Occipital lobe (tissue), 2 donors: ENCODE measurements around the gene GPRC5C. TPM values are rescaled to one million over a fixed set of nuclear protein-coding genes. Genes with fewer than 3 reads are reported as not detected.

Experiments
- DNase-seq: peaks from one replicate; lab custom pipeline; 2025; lab: John Stamatoyannopoulos, UW
- total RNA-seq: library from RNA; depleted of rRNA; stranded (reverse); fragments of >200 nt; gene quantifications from one replicate; pipeline ENCODE4 v1.2.3, GENCODE V29; 2014

Gene GPRC5C
- total RNA-seq, 1 donor from 2014 or later = 10.0 TPM

GRCh38 chr17:74407384-74407783, 24.5 kb upstream of the GPRC5C start:
- DNase-seq = no peak

GRCh38 chr17:74408262-74408661, 23.6 kb upstream of the GPRC5C start:
- DNase-seq = no peak

GRCh38 chr17:74408815-74409214, 23.1 kb upstream of the GPRC5C start:
- DNase-seq = no peak

DNA sequence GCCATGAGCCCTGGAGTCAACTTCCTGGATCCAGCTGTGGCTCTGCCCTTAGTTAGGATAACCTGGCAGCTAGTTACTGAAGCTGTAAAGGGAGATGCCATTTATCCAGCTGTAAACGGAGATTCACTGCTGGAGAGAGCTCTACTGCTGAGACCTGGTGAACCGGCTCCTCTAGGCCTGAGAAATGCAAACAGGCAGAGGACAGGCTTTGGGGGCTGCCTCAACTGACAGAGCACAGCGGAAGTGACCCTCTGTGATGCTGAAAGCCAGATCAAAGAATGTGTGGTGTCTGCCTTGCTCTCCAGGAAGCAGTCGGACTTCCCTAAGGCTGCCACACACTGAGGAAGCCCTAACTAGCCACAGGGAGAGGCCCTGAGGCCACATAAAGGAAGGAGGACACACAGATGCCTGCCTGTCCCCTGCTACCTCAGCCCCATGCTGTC, 21.9 kb upstream of the GPRC5C start:
- no peak for DNase-seq

DNA sequence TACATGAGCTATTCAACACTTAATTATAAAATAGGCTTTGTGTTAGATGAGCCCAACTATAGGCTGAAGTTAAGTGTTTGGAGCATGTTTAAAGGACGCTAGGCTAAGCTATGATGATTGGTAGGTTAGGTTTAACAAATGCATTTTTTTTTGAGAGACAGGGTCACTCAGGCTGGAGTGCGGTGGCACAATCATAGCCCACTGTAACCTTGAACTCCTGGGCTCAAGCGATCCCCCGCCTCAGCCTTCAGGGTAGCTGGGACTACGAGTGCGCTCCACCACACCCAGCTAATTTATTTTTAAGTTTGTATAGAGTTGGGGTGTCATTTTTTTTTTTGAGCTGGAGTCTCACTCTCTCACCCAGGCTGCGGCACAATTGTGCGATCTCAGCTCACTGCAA, 19.3 kb upstream of the GPRC5C start:
- no peak for DNase-seq

DNA sequence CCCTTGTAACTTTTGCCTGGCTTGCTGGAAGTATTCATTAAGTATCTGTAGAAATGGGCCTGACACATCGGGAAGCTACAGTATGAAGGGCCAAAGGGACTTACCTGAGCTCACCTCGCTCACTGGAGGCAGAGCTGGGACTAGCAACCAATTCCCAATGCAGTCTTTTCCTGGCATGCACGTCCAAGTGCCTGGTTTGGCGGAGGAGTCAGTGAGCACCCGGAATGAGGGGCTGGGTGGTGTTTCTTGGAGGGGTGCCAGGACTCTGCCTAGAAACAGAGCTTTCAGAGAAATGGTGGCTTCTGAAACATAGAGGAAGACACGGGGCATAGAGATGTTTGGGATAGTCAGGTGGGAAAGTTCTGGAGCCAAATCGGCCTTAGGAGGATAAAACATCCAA, 18.4 kb upstream of the GPRC5C start:
- no peak for DNase-seq

GRCh38 chr17:74414510-74414909, 17.4 kb upstream of the GPRC5C start:
- DNase-seq = no peak

- no peak for DNase-seq
Measured at GRCh38 chr17:74415608-74416396, 16.1 kb upstream of the GPRC5C start.

GRCh38 chr17:74417178-74418045, 14.5 kb upstream of the GPRC5C start:
- no peak for DNase-seq

DNA sequence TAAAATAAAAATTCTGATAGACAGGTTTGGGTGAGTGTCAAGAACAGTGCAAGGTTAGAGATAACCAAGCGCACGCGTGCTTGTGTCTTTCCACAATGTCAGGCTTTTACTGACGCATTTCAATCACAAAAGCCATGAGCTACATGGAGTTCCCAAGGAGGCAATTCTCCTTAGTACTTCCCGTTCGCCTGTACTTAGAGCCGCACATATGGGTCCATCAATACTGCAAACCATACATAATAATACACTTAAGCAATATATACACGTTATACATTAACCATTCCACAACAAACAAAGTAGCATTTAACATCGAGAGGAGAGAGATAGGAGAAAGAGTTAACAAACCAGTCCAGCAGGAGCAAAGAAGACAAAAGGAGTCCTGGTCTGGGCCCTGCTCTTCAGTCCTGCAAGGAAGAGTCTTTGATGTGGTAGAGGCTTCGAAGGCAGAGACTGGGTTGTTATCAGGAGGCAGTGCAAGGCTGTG, 11.9 kb upstream of the GPRC5C start:
- DNase-seq = no peak

DNA sequence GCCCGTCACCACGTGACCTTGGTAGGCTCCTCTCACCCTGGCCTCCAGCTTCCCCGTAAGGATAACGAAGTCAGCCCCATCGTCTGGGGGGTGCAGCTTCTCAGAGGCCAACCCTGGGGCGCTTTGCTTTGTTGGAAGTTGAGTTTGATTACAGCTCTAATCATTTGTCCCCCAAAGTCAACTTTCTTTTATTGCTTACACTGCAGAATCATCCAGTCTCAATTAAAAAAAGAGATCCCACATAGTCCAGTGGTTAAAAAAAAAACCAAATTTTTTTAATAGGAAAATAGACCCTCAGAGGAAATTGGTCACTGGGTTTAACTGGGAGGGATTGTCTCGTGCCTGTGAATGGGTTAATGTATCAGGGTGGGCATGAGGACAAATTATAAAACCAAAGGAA, 7.8 kb upstream of the GPRC5C start:
- DNase-seq = no peak

DNA sequence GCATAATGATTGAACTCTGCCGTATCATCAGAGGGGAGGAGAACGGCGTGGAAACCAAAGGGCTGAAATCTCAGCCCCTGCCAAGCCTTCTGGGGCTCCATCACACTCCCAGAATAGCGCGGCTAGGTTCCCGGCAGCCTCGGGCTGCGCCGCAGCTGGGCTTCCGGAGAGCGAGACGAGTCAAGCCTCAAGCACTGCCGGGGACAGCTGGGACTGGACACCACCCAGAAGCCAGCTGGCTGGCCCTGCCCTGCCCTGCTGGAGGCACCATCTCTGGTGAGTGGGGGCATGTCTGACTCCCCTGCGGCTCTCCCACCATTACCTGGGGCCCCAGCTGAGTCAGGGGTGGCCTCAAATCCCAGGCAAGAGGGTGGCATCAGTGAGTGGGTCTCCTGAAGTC, 7.2 kb upstream of the GPRC5C start:
- DNase-seq = no peak

DNA sequence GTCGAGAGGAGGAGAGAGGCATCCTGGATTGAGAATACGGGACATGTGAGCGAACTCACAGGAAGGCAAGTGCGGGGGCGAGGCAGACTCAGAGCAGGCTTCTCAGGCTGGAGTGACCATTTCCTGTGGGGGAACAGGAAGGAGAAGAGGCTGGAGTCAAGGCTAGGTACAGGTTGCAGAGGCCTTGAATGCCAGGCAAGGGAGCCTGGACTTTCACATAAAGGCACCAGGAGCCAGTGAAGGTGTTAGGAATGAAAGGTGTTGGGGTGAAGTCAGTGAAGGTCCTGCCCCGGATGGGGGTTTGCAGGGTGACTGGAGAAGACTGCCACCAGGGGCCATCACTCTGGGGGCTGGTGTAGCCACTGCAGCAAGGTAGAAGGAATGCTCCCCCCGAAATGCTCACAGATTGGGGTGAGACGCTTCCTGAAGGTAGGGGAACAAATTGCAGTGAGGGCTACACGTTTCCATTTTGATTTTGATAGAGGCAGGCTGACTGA, 5.3 kb upstream of the GPRC5C start:
- no peak for DNase-seq

DNA sequence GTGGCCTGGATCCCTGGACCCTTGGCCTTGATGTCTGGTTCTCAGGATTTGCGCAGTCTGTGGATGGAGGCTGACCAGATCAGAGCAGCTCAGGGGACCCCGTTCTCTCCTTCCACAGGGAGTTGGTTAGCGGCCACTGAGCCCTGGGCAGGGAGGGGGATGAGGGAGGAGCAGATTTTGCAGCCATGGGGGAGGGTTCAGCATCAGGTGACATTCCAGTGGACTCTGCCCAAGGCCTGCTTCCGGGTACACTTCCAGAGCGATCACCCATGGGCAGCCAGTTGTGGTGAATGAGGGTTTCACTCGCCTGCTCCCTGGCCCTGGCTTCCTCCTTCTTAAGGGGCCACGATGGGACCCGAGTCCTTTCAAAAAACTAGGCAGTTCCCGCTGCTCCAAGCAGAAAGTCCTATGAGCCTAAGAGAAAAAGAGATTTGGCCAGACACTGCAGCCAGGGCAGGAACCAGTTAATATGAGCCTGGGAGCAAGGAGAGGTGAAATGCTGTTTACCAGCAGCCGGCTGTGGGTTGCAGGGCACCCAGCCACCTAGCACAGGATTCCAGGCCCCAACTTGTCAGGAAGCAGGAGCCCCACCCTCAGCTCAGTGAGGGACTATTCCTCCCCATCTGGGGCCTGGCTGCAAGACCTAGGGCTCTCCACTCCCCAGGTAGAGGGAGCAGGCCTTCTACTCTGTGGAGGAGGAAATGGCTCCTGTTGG, 4.7 kb upstream of the GPRC5C start:
- no peak for DNase-seq

- DNase-seq = no peak
Measured at GRCh38 chr17:74427763-74428153, 4.1 kb upstream of the GPRC5C start.

GRCh38 chr17:74429604-74430384, 2.1 kb upstream of the GPRC5C start:
- DNase-seq = no peak

DNA sequence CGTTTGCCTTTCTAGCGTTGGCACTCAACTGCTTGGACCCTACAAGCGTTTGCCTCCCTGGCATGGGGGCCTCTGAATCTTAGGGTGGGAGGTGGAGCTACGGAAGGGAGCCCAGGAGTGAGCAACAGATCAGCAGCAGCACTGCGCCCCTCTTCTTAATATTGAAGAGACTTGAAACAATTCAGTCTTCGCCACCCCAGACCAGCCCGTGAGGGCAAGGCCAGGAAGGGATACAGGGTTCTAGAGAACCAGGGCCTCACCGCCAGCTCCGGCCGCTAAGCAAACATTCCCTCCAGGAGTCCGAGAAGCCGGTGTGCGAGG, 1.5 kb upstream of the GPRC5C start:
- DNase-seq = no peak

DNA sequence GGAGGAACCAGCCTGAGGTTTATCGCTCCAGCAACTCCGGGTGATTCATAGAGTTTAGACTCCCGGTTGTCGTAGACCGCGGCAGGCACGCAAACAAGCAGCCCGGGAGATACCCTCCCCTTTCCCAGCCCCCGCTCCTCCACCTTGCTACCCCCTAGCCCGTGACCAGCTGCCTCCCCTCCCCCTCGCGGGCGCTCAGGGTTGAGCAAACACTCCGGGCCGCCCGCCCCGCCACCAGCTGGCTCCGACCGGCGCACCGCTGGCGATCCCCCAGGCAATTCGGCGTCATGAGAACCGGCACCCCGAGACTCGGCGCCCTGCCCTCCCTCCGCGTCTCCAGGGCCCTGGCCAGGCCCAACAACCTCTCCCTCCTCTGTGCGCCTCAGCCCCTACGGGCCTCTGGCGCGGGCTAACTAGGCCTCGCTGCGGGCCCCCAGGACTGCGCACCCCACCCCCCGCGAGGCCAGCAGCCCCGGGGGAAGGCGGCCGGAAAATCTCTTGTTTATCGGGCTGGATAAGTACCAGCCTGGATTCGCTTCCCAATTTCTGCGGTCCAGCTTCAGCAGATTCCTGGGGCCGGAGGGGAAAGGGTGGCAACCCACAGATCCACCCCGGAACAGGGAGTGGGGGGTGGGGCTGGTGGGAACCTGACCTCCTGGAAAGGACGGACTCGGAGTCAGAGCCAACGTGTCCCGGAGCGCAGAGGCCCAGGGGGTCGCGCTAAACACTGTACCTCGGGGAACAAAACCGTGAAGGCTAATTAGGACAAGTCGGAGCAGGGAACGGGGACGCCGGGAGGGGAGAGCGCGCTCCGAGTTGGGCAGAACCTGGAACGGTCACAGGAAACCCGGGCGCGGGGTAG, 951 bp upstream of the GPRC5C start:
- DNase-seq = no peak

GRCh38 chr17:74432424-74432690, 469 bp downstream of the GPRC5C start:
- no peak for DNase-seq

GRCh38 chr17:74432766-74433391, 991 bp downstream of the GPRC5C start:
- DNase-seq = no peak
